GM19328 (cell line): ENCODE measurements around the gene SERTAD3.
"Not testable (repeated sequence)": the region's sequence is repeated elsewhere in the genome, so short reads cannot be mapped to it uniquely, and the experiment has no call there.

Experiments
- ATAC-seq: cut with Tn5 transposase; IDR thresholded peaks from one replicate; pipeline ENCODE4 v1.9.1; 2021; ENCODE audit warnings: mild to moderate bottlenecking, moderate library complexity; ENCODE audit not compliant: unreplicated experiment

The SERTAD3 gene

DNA sequence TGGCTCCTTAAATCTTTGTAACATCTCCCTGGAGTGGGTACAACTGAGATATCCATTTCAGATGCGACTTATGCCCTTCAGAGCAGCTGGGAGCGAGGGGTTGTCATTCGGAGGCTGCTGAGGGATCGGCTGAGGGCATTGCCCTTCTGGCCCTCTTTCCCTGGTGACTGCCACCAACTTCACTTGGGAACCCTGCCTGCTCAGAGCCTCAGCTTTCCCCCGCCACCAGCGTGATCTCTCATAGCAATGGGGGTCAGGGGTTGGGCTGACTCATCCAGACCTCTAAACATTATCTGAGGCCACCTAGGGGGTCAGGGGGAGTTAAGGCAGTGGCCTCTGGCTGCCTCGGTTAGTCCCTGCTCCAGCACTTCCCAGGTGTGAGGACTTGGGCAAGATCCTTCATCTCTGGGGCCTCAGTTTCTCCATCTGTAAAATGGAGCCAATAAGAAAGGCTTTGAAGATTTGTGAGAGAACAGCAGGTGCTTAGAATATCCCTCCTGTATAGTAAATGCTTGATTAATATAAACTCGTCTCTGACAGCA, 32.1 kb downstream of the SERTAD3 start:
- ATAC-seq: no peak

DNA sequence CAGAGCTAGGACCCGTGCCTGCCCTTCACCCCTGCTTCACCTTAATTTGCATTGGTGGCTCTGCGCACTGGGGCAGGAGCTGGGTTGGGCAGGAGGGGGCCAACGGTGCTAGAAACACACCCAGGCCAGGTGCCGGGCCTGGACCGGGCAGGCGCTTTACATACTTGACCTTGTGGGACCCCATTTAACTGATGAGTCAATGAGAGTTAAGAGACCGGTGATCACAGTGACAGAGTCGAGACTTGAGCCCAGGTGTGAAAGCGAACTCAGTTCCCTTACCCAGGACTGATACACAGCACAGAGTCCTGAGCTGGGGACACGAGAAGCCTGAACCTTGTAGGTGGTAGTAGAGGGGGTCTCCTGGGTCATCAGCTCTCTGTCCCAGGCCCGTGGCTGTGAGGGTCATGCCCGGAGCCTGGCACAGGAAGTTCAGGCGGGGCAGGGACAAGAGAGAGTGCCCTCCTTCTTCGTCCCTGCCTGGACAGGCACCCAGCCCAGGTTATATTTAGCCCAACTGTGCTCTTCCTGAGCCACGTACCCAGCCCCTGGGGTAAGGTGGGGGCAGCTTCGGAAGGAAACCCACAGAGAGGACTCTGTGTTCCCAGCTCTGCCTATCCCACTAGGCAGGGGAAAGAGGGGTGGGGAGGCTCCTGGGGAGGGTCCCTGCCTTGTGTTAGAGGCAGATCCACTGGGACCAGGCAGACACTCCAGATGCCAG, 32.9 kb downstream of the SERTAD3 start:
- ATAC-seq: no peak

DNA sequence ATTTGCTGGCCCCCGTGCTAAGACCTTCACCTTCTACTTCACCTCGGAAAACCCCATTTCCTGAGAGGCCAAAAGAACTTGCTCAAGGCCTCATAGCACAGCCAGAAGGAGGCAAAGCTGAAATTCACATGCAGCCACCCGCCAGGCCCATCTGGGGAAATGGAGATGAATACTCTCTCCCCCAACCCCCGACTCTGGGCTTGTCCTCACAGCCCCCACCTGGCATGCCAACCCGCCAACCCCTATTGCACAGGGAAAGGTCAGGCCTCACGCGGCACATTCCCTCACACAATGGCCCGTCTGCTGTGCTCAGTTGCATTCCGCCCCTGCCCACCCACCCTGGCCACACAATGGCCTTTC, 34.1 kb downstream of the SERTAD3 start:
- ATAC-seq: no peak

DNA sequence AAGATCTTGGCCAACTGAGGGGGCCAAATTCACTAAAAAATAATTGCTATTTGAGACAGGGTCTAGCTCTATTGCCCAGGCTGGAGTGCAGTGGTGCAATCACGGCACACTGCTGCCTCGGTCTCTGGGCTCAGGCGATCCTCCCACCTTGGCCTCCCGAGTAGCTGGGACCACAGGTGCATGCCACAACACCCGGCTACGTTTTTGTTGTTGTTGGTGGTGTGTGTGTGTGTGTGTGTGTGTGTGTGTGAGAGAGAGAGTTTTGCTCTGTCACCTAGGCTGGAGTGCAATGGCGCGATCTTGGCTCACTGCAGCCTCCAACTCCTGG, 35.6 kb downstream of the SERTAD3 start:
- ATAC-seq: not testable (repeated sequence)

DNA sequence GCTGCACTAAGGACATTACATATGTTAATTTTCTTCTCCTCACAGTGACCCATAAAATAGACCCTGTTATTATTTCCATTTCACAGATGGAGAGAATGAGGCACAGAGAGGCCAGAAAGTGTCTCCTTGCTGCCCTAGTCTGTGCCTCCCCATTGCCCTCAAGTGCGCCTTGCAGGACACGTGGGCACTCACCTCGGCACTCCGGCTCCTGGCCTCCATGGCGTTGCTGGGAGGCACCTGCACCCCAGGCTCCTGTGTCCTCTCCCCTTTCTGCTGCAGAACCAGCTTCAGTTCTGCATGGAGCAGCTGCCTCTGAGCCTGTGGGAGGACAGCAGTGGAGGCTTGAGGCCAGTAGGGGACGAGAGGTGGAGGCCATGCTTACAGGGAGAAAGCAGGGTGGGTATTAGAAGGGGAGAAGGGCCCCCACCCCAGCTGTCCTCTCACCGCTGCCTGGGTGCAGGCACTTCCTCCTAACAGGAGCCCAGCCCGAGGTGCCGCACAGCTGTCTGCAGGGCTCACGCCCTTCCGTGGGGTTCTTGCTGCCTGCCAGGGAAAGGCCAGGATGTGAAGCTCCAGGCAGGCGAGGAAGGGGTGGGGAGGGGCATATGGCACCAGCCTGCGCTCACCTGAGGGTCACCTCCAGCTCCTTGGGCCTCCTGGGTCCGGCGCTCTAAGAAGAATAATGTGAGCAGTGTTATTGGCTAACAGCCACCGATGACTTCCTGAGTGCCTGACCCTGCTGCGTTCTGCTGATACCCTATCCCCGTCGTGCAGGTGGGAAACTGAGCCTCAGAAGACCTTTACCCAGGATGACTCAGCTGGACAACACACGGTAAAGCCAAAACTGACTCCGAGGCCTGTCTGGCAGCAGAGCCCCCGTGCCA, 36.2 kb downstream of the SERTAD3 start:
- ATAC-seq: no peak

DNA sequence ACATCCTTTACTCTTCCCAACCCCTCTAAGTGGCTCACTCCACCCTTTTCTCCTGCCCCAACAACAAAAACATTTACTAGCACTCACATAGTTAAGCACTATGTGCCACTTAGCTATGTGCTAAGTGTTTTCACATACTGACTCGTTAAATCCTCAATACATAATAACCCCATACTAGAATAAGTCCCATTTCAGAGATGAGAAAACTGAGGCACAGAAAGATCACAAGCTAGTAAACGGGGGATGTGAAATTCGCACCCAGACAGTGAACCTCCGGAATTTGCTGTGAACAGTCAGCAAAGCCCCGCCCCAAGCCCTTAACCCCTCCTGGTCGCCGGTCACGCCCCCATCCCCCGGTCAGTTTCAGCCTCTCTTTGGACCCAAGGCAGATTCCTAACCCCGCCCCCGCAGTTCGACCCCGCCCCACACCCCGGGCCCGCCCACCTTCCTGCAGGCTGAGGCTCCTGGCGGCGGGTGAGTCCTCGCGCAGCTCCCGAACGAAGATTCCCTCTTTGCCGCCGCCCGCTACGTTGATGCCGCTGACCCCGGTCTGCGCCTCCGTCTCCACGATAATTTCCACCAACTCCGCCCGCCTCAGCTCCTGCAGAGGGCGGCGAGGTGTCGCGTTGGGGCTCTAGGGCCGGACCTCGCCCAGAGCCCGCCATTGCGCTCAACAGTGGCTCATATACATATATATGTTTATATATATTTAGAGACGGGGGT, 40.7 kb downstream of the SERTAD3 start:
- ATAC-seq: peak; percentile 65

DNA sequence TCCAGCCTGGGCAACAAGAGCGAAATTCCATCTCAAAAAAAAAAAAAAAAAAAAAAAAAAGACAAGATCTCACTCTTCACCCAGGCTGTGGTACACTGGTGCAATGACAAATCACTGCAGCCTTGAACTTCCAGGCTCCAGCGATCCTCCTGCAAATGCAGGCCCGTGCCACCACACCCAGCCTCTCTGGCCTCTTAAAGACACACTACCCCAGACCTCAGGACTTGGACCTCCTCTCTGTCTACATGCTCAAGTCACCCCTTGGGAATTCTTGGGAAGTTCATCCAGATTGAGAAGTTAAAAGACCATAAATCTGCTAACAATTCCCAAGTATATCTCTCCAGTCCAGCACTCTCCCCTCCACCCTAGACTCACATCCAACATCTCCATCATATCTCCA, 43.6 kb downstream of the SERTAD3 start:
- no peak for ATAC-seq

DNA sequence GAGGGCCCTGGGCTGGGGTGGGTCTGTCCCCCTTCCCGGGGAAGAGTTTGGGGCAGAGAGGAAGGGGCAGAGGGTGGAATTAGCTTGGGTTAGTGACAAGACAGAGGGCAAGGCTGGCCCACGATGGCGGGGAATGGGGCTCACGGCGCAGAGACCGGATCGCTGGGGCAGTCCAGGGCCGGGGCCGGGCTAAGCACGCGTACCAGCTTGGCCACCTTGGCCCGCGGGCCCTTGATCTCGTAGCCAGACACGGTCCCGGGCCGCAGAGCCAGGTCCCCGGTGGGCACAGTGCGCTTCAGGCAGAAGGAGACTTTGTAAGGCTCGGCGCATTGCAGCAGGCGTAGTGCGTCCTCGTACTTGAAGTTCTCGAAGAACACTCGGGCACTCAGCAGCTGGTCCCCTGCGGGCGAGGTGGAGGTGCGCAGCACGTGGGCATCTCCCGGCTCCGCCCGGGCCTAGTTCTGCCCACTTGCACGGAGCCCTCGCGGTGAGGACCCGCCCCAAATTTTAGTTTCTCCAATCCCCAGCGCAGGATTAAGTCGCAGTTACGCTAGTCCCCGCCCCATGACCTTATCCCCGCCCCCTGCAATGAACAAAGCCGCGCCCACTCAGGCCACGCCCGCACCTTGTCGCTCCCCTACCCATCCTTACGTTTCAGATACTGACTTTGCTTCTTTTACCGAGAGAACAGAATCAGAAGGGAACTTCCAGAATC, 45.6 kb downstream of the SERTAD3 start:
- ATAC-seq: no peak

DNA sequence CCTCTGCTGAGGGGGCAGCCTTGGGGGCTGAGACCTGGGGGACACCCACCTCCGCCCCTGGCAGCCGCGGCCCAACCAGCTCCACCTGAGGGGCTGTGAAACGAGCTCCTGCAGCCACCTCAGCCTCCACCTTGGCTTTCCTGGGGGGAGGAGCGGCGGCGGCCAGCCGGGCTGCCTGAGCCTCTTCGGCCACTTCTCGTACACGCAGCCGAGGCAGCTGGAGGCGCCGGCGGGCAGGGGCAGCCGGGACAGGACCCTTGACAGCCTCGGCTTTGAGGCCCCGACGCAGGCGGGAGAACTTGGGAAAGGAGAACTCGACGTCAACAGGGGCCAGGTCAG, 46.6 kb downstream of the SERTAD3 start:
- ATAC-seq: no peak

DNA sequence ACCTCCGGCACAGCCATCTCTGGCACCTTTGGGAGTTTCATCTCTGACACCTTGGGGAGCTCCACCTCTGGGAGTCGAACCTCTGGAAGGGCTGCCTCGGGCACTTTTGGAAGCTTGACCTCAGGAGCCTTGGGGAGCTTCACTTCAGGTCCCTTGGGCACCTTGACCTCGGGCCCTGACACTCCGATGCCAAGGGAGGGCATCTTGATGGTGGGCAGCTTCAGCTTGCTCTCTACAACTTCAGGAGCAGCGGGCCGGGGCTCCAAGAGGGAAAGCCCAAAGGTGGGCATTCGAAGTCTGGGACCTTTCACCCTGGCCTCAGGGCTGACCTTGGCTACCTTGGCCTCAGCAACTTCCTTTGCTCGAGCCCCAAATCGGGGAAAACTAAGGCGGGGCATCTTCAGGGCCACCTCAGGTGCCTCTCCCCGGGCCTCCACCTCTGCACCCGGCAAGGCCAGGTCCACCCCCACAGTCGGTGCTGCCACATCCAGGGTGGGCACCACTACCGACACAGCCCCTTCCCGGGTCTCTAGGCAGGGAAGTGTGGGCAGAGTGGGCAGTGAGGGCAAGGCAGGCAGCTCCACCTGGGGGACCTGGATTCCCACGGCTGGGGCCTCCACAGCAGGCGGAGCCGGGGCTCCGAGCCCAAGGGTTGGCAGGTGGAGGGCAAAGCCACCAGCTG, 47.1 kb downstream of the SERTAD3 start:
- ATAC-seq: no peak

DNA sequence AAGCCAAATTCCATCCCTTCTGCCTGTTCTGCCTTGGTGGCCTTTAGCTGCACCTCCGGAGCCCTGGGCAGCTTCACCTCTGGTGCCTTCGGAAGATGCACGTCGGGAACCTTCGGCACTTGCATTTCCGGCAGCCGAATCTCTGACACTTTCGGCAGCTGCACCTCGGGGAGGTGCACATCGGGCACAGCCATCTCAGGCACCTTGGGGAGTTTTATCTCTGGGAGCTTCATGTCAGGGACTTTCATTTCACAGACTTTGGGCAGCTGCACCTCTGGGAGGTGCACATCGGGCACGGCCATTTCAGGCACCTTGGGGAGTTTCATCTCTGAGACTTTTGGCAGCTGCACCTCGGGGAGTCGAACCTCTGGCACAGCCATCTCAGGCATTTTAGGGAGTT, 48.2 kb downstream of the SERTAD3 start:
- ATAC-seq: no peak

DNA sequence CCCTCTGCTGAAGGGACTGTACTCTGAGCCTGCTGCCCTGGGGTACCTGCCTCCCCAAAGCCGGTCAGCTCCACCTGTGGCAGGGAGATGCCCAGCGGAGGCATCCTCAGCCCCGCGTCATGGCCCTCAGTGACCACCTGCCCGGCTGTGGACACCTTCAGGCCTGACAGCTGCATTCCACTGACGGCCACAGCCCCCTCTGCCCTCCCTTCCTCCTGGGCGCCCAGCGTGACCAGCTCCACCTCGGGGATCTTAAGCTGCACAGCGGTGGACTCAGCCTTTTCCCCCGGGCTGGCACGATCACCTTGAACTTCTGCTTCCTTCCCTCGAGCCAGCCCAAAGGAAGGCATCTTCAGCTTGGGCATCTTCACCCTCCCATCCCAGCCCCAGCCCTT, 49.3 kb downstream of the SERTAD3 start:
- no peak for ATAC-seq

DNA sequence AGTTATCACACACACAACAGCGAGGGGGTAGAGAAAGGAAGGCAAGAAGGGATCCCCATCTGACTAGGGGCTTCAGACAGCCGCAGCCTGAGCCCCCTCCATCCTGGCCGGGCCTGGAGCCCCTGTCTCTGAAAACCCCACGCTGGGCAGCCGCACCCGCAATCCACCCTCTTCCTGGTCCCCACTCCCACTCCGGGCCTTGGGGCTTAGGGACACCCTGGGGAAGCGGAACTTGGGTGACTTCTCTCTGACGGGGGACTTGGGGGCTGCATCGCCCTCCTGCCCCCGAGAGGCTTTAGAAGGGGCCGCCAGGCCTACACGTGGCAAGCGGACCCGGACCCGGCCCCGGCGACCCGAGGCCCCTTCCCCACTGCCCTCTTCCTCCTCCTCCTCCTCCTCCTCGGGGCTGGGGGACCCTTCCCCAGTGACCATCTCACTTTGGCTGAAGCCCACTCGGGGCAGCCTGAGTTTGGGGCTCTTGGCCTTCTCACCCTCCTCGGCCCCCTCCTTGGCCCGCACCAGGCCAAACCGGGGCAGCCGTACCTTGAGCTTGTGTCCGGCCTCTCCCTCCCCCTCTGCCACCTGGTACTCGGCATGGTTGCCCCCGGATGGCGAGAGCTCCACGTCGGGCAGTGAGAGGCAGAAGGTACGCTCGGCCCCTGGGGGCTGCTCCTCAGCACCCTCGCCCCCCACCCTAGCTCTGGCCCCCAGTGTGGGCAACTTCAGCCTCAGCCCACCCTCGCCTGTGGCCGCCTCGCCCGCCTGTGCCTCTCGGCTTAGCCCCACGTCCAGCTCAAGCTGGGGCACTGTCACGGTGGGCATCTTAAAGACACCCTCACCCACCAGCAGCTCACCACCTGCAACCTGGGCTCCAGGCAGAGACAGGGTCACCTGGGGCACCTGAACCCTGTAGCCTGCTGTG, 50.0 kb downstream of the SERTAD3 start:
- ATAC-seq: no peak

DNA sequence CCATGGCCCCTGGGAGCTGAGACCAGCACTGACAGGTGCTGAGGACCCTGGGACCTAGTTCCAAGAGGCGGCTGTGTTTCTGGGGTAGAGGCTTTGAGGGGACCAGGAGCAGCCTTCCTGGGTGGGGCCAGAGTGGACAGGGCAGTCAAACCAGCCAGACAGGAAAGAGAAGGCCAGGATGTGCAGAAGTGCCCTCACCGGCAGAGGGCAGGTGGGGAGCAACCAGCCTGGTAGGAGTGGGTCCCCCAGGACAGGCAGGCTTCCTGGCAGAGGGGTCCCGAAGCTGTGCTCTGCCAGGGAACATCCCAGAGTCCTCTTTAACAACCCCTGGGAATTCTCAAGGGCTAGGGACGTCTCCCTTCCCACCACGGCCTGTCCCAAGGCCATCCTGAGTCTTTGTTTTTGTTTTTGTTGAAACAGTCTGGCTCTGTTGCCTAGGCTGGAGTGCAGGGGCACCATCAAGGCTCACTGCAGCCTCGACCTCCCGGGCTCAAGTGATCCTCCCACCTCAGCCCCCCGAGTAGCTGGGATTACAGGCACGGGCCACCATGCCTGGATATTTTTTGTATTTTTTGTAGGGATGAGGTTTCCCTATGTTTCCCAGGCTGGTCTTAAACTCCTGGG, 51.1 kb downstream of the SERTAD3 start:
- no peak for ATAC-seq

DNA sequence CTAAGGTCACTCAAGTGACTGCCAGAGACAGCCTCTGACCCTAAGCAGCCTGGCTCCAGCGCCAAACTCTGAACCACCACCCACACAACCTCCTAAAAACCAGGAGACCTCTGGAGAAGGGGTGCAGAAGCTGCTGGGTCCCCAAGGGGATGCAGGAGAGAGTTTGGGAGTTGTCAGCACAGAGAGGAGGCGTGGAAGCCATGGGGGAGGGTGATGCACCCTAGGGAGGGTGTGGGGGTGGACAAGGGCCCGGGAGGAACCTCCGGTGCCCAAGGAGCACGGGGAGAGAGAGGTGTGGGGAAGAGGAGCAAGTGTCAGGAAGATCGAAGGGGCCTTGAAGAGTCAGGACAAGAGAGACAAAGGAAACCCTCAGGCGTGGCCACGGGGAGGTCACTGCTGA, 52.0 kb downstream of the SERTAD3 start:
- no peak for ATAC-seq
